Epithelial cell of esophagus (primary cell): Measurements from ENCODE around the gene TARDBP.

ENCODE experiments used
- DNase-seq: peaks from one replicate; pipeline ENCODE4 v3.0.0; 2010; ENCODE audit warnings: low read depth
- H3K4me3 ChIP-seq: 2 replicates; pipeline ENCODE4 v1.5.1; 2011; ENCODE audit warnings: mild to moderate bottlenecking, low read length, control low read depth
- TF ChIP-seq, protein P1 (sequence below): IDR thresholded peaks from 2 replicates; pipeline ENCODE4 v1.5.1; 2011; ENCODE audit warnings: low read depth, mild to moderate bottlenecking, low read length, control low read depth, inconsistent platforms; ENCODE audit not compliant: insufficient read depth; ENCODE audit errors: missing control alignments

Gene TARDBP

DNA sequence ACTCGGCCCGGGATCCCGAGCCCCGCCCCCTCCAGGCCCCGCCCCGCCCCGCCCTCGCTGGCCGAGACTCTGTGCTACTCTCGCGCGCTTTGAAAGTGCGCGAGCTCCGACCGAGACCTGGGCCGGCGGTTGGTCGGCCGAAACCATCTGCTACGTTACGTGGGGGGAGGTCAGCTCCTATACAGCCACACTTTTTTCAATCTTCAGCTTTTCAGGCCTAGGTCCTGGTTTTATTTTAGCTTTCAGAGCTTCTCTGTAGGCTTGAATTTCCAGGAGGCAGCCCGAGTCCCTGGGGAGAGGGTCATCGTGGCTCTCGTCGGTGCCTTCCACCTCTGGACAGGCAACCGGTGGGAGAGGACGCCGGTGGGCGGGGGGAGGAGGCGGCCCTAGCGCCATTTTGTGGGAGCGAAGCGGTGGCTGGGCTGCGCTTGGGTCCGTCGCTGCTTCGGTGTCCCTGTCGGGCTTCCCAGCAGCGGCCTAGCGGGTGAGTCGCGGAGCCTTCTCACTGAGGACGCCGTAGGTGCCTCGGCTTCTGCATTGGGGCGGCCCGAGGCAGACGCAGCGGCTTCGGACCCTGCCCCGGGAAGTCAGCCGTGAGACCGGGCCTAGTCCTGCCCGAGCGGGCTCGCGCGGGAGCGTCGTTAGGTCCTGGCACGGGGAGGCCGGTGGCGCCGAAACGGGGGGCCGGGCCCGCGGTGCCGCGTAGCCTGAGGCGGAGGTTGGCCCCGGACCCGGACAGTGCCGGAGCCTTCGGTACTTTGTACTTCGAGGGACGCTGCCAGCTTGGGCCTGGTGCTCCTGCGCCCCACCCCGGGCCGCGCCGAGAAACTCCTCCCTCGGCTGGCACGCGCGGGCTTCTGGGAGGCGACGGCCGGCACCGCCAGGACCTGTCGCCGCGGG, at the start of gene TARDBP:
TSS of gene TARDBP (plus strand) at position 395 of the 900 bp plus-strand sequence. CDS start 1,074 bp downstream, outside the sequence.
- TF ChIP-seq, protein P1, sequence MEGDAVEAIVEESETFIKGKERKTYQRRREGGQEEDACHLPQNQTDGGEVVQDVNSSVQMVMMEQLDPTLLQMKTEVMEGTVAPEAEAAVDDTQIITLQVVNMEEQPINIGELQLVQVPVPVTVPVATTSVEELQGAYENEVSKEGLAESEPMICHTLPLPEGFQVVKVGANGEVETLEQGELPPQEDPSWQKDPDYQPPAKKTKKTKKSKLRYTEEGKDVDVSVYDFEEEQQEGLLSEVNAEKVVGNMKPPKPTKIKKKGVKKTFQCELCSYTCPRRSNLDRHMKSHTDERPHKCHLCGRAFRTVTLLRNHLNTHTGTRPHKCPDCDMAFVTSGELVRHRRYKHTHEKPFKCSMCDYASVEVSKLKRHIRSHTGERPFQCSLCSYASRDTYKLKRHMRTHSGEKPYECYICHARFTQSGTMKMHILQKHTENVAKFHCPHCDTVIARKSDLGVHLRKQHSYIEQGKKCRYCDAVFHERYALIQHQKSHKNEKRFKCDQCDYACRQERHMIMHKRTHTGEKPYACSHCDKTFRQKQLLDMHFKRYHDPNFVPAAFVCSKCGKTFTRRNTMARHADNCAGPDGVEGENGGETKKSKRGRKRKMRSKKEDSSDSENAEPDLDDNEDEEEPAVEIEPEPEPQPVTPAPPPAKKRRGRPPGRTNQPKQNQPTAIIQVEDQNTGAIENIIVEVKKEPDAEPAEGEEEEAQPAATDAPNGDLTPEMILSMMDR, result no peak
- DNase-seq, result peak; percentile 89
- peak within 1 kb of the TSS; percentile 72 for H3K4me3 ChIP-seq

DNA sequence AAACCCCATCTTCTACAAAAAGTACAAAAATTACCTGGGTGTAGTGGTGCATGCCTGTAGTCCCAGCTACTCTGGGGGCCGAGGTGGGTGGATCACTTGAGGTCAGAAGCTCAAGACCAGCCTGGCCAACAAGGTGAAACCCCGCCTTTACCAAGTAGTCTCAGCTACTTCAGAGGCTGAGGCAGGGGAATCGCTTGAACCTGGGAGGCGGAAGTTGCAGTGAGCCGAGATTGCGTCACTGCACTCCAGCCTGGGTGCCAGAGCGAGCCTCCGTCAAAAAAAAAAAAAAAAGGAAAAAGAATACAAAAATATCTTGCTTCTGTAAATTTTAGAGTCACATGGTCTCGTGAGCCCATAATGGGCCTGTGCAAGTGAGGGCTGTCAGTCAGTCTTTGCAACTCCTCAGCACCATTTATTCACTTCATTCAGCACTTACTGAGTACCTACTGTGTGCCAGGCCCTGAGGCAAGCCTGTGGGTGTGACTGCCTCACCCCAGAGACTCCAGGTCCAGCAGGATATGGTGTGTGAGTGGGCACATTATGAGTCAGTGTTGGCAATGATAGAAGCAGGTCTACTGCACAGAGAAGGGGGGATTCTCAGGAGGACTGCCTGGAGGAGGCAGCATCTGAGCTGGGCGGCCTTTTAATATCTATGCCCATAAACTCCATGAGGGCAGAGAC, 46.8 kb upstream of the TARDBP start:
- H3K4me3 ChIP-seq, result no peak overlapping the region
- TF ChIP-seq, protein P1, result no peak
- peak; percentile 51 for DNase-seq

DNA sequence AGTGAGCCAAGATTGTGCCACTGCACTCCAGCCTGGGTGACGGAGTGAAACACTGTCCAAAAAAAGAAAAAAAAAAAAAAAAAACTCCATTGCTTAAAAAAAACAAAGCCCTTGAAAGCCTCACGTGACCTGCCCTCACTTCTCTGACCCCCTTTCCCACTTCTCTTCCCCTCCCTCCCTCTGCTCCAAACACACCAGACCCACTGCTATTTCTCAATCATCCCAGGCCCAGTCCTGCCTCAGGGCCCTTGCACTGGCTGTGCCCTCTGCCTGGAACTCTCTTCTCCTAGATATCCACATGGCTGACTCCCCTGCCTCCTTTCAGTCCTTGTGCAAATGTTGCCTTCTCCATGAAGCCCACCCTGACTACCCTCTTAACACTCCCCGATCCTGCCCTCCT, 45.4 kb upstream of the TARDBP start:
- TF ChIP-seq, protein P1, result no peak
- DNase-seq, result no peak
- H3K4me3 ChIP-seq, result no peak overlapping the region

GRCh38 chr1:10968411-10968826, 44.0 kb upstream of the TARDBP start:
- H3K4me3 ChIP-seq, result no peak overlapping the region
- no peak for DNase-seq
- TF ChIP-seq, protein P1, result no peak

GRCh38 chr1:10969267-10969970, 43.0 kb upstream of the TARDBP start:
- TF ChIP-seq, protein P1, result no peak
- H3K4me3 ChIP-seq, result no peak overlapping the region
- DNase-seq, result no peak

DNA sequence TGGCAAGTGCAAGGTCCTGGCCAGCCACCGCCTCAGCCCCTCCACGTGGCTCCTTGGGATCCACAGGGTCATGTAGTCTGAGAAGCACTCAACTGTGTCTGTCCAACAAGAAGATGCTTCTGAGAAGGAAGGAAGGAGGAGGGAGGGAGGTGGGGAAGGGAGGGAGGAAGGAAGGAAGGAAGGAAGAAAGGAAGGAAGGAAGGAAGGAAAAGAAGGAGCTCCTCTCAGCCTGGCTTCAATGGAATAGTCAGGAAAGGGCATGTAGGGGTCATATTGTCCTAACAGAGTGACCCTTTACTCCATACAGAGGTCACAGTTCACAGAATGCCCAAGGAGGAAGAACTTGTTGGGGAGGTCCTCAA, 42.5 kb upstream of the TARDBP start:
- DNase-seq, result no peak
- H3K4me3 ChIP-seq, result no peak overlapping the region
- TF ChIP-seq, protein P1, result no peak
